Measurements from ENCODE around the gene NEXMIF.

- TF ChIP-seq CTCF (IDR thresholded peaks at IDR 0.05) (no peak), POLR2A (IDR thresholded peaks at IDR 0.05) (no peak)
Observed at GRCh38 chrX:74814681-74815080, 110.6 kb downstream of the NEXMIF start.
